Progenitor cell of endocrine pancreas (in vitro differentiated cells): ENCODE results near the gene MCCC2. TPM values are rescaled to one million over a fixed set of nuclear protein-coding genes. Genes with fewer than 3 reads are reported as not detected.

ENCODE experiments used
- DNase-seq: peaks from one replicate; pipeline ENCODE4 v3.0.0; 2021; ENCODE audit warnings: low spot score; ENCODE audit not compliant: unreplicated experiment
- H3K27ac Mint-ChIP-seq: 2 replicates; pipeline ENCODE4 v1.8.0; 2021; ENCODE audit warnings: mild to moderate bottlenecking, moderate library complexity, mixed read lengths
- H3K27me3 Mint-ChIP-seq: 2 replicates; pipeline ENCODE4 v1.8.0; 2021; ENCODE audit warnings: mixed read lengths
- H3K36me3 Mint-ChIP-seq: 2 replicates; pipeline ENCODE4 v1.8.0; 2022; ENCODE audit warnings: mixed read lengths; ENCODE audit not compliant: insufficient read depth
- H3K4me1 Mint-ChIP-seq: 2 replicates; pipeline ENCODE4 v1.8.0; 2021; ENCODE audit warnings: low read depth, mixed read lengths
- H3K4me3 Mint-ChIP-seq: 2 replicates; pipeline ENCODE4 v1.8.0; 2021; ENCODE audit warnings: low read depth, mild to moderate bottlenecking, moderate library complexity, mixed read lengths
- H3K9me3 Mint-ChIP-seq: 2 replicates; pipeline ENCODE4 v1.8.0; 2021; ENCODE audit warnings: low read depth, mixed read lengths
- total RNA-seq: library from RNA; stranded (reverse); gene quantifications from 2 replicates; pipeline ENCODE4 v1.2.1, GENCODE V29; 2021
- TF ChIP-seq, protein P1 (sequence below): fragments of 200-600 bp; sonication (generic); IDR thresholded peaks from one replicate; pipeline ENCODE4 v1.5.0; 2021; ENCODE audit warnings: antibody characterized with exemption, mild to moderate bottlenecking; ENCODE audit not compliant: unreplicated experiment

MCCC2 gene
- total RNA-seq, 1 donor from 2014 or later, result 43.5 TPM

GRCh38 chr5:71582945-71583584 is 4.1 kb upstream of the MCCC2 start:
- H3K9me3 Mint-ChIP-seq, result peaks cover 6% of the 10 kb centered on the region
- DNase-seq, result no peak
- no peaks in the 10 kb centered on the region for H3K4me1 Mint-ChIP-seq
- H3K27ac Mint-ChIP-seq, result no peak overlapping the region
- H3K36me3 Mint-ChIP-seq, result peaks cover 4% of the 10 kb centered on the region
- H3K4me3 Mint-ChIP-seq, result no peak overlapping the region
- H3K27me3 Mint-ChIP-seq, result no peaks in the 10 kb centered on the region
- TF ChIP-seq, protein P1, sequence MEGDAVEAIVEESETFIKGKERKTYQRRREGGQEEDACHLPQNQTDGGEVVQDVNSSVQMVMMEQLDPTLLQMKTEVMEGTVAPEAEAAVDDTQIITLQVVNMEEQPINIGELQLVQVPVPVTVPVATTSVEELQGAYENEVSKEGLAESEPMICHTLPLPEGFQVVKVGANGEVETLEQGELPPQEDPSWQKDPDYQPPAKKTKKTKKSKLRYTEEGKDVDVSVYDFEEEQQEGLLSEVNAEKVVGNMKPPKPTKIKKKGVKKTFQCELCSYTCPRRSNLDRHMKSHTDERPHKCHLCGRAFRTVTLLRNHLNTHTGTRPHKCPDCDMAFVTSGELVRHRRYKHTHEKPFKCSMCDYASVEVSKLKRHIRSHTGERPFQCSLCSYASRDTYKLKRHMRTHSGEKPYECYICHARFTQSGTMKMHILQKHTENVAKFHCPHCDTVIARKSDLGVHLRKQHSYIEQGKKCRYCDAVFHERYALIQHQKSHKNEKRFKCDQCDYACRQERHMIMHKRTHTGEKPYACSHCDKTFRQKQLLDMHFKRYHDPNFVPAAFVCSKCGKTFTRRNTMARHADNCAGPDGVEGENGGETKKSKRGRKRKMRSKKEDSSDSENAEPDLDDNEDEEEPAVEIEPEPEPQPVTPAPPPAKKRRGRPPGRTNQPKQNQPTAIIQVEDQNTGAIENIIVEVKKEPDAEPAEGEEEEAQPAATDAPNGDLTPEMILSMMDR, result no peak

GRCh38 chr5:71586052-71586940 is 844 bp upstream of the MCCC2 start:
- Mint-ChIP-seq H3K27ac (peak overlapping the region; percentile 95), H3K4me1 (peaks cover 9% of the 10 kb centered on the region), H3K9me3 (peaks cover 3% of the 10 kb centered on the region), H3K4me3 (peak overlapping the region; percentile 86), H3K27me3 (no peaks in the 10 kb centered on the region), H3K36me3 (no peaks in the 10 kb centered on the region)
- no peak for DNase-seq
- TF ChIP-seq, protein P1, result no peak

DNA sequence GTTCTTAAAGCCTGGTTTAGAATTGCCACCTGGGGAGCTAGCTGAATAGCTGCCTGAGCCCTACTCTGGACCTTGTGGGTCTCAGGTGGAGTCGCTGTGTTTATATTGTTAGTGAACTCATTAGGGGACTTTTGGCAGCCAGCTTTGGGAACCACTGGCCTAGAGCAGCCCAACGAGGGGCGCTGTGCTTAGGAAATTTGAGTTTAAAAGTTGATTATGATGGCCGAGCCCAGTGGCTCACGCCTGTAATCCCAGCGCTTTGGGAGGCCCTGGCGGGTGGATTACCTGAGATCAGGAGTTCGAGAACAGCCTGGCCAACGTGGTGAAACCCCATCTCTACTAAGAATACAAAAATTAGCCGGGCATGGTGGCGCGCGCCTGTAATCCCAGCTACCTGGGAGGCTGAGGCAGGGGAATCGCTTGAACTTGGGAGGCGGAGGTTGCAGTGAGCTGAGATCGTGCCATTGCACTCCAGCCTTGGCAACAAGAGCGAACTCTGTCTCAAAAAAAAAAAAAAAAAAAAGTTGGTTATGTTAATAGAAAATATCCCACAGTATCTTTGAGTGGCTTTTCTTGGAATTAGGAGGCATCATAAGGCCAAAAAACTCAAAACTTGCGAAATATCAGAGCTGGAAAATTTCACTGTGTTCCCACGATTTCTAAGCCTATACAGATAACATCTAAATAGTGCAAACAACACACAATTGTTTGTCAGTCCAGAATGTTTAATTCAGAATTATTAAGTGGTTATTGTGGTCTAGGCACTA is 809 bp downstream of the MCCC2 start:
- Mint-ChIP-seq H3K27me3 (no peaks in the 10 kb centered on the region), H3K9me3 (peaks cover 3% of the 10 kb centered on the region), H3K4me1 (peaks cover 9% of the 10 kb centered on the region), H3K27ac (peak overlapping the region; percentile 95), H3K4me3 (peak overlapping the region; percentile 86), H3K36me3 (peaks cover 1% of the 10 kb centered on the region)
- DNase-seq, result no peak
- TF ChIP-seq, protein P1, result no peak

GRCh38 chr5:71588533-71588885 is 1.4 kb downstream of the MCCC2 start:
- H3K27ac Mint-ChIP-seq, result peak overlapping the region; percentile 45
- DNase-seq, result no peak

More at GRCh38 chr5:71588533-71588885, 1.4 kb downstream of the MCCC2 start:
- Mint-ChIP-seq H3K36me3 (peaks cover 1% of the 10 kb centered on the region), H3K9me3 (peaks cover 3% of the 10 kb centered on the region), H3K27me3 (no peaks in the 10 kb centered on the region), H3K4me1 (peaks cover 9% of the 10 kb centered on the region), H3K4me3 (peak overlapping the region; percentile 86)
- TF ChIP-seq, protein P1, result no peak
